BLaER1 treated with 17β-estradiol and CSF1 and Interleukin-3, amounts not matched to agents 10 nM and 100 nM (cell line): ENCODE measurements around the gene ITPR1.

Experiments
- H3K27ac ChIP-seq, 11 experiments: shearing (Covaris generic); formaldehyde crosslinking; 2 replicates each; pipeline ENCODE4 v1.8.1; 2022
- H3K27me3 ChIP-seq, 11 experiments: shearing (Covaris generic); formaldehyde crosslinking; 2 replicates each; pipeline ENCODE4 v1.8.1; 2022
- H3K36me3 ChIP-seq, 11 experiments: shearing (Covaris generic); formaldehyde crosslinking; 2 replicates each; pipeline ENCODE4 v1.8.1; 2022
- H3K4me1 ChIP-seq, 10 experiments: shearing (Covaris generic); formaldehyde crosslinking; 2 replicates each; pipeline ENCODE4 v1.8.1; 2022
- H3K4me2 ChIP-seq, 11 experiments: shearing (Covaris generic); formaldehyde crosslinking; 2 replicates each; pipeline ENCODE4 v1.8.1; 2022
- H3K4me3 ChIP-seq, 10 experiments: shearing (Covaris generic); formaldehyde crosslinking; 2 replicates each; pipeline ENCODE4 v1.8.1; 2022
- H3K9ac ChIP-seq, 11 experiments: shearing (Covaris generic); formaldehyde crosslinking; 2 replicates each; pipeline ENCODE4 v1.8.1; 2022
- H3K9me3 ChIP-seq, 11 experiments: shearing (Covaris generic); formaldehyde crosslinking; replicated peaks in 1 of 11; 2 replicates each; pipeline ENCODE4 v1.8.1; 2022
- H4K20me1 ChIP-seq, 11 experiments: shearing (Covaris generic); formaldehyde crosslinking; 2 replicates each; pipeline ENCODE4 v1.8.1; 2022
- Cebpa-rat ChIP-seq, 11 experiments: shearing (Covaris generic); IDR thresholded peaks; 2 replicates each; pipeline ENCODE4 v1.8.1; 2022

Gene ITPR1

GRCh38 chr3:4680871-4681300 is 187.7 kb downstream of the ITPR1 start:
- Histone ChIP-seq H3K9me3 (no peaks in the 10 kb centered on the region), H3K36me3 (peaks cover 40 to 100% (median 66%) of the 10 kb centered on the region in 11 experiments), H4K20me1 (no peaks in the 10 kb centered on the region), H3K27ac (no peak overlapping the region), H3K4me2 (peak overlapping the region in 7 of 11 experiments; percentile 3 to 32 (median 25); a peak in 7 of 22 replicates), H3K4me3 (no peak overlapping the region), H3K27me3 (no peaks in the 10 kb centered on the region), H3K9ac (no peak overlapping the region), H3K4me1 (peaks cover 0 to 15% (median 8%) of the 10 kb centered on the region in 10 experiments; a peak in 10 of 20 replicates)
- no peak for TF ChIP-seq Cebpa-rat (IDR thresholded peaks at IDR 0.05)

DNA sequence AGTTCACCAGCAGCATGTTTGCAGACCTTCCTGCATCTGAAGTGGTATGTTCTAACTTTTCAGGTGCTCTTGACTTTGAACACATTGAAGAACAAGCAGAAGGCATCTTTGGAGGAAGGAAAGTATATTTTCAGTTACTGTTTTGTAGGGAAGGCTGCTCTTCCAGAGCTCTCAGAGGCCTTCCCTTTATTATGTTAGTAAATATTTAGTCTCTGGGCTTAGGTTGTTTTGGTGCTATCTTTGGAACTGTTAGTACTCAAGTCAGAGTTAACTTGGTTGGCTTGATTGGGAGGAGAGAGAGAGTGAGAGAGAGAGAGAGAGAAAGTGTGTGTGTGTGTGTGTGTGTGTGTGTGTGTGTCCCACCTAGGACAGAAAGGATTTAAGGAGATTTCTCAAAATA is 188.2 kb downstream of the ITPR1 start:
- Histone ChIP-seq H3K4me3 (no peak overlapping the region), H3K4me1 (peaks cover 0 to 15% (median 8%) of the 10 kb centered on the region in 10 experiments; a peak in 10 of 20 replicates), H3K36me3 (peaks cover 42 to 100% (median 66%) of the 10 kb centered on the region in 11 experiments), H3K9me3 (no peaks in the 10 kb centered on the region), H3K9ac (no peak overlapping the region), H3K27me3 (no peaks in the 10 kb centered on the region), H4K20me1 (no peaks in the 10 kb centered on the region), H3K4me2 (no peak overlapping the region; a peak in 1 of 22 replicates), H3K27ac (no peak overlapping the region)
- TF ChIP-seq Cebpa-rat (IDR thresholded peaks at IDR 0.05), result no peak

DNA sequence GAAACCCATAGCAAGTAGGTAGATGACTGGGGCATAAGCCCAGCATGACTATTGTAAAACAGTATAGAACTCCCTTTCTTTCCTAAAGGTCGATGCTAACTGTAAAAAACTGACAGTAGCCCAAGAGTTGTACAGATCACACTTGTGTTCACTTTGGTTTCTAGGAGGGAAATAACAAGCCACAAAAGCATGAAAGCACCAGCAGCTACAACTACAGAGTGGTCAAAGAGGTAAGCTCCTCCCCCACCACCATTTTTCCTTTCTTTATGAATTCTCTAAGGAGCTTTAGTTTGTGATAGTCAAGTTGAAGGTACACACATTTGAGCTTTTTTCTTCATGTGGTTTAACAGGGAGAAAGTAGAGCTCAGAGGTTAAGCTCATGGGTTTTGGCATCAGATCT is 191.0 kb downstream of the ITPR1 start:
- no peak overlapping the region for H3K9ac ChIP-seq
- H3K4me3 ChIP-seq, result no peak overlapping the region
- H3K27me3 ChIP-seq, result no peaks in the 10 kb centered on the region

GRCh38 chr3:4684976-4685375 is 191.8 kb downstream of the ITPR1 start:
- no peak overlapping the region for H3K4me2 ChIP-seq
- H3K27ac ChIP-seq, result no peak overlapping the region
- H4K20me1 ChIP-seq, result no peaks in the 10 kb centered on the region
- no peak for TF ChIP-seq Cebpa-rat (IDR thresholded peaks at IDR 0.05)
- H3K36me3 ChIP-seq, result peaks cover 58 to 100% (median 78%) of the 10 kb centered on the region in 11 experiments
- H3K9me3 ChIP-seq, result peaks cover 7 to 18% (median 10%) of the 10 kb centered on the region in 11 experiments
- H3K27me3 ChIP-seq, result no peaks in the 10 kb centered on the region
- peaks cover 0 to 12% (median 8%) of the 10 kb centered on the region in 10 experiments; a peak in 10 of 20 replicates for H3K4me1 ChIP-seq
- no peak overlapping the region for H3K4me3 ChIP-seq
- H3K9ac ChIP-seq, result no peak overlapping the region

More for the DNA sequence above, 191.0 kb downstream of the ITPR1 start:
- peaks cover 0 to 15% (median 8%) of the 10 kb centered on the region in 10 experiments; a peak in 10 of 20 replicates for H3K4me1 ChIP-seq
- no peaks in the 10 kb centered on the region for H4K20me1 ChIP-seq
- peaks cover 56 to 100% (median 76%) of the 10 kb centered on the region in 11 experiments for H3K36me3 ChIP-seq
- no peak for TF ChIP-seq Cebpa-rat (IDR thresholded peaks at IDR 0.05)
- H3K4me2 ChIP-seq, result no peak overlapping the region
- H3K9me3 ChIP-seq, result peaks cover 0 to 9% (median 2%) of the 10 kb centered on the region in 11 experiments; a peak in 6 of 22 replicates
- H3K27ac ChIP-seq, result no peak overlapping the region

- no peak for TF ChIP-seq Cebpa-rat (IDR thresholded peaks at IDR 0.05)
- H3K9ac ChIP-seq, result no peak overlapping the region
- no peaks in the 10 kb centered on the region for H3K27me3 ChIP-seq
- H4K20me1 ChIP-seq, result no peaks in the 10 kb centered on the region
- H3K27ac ChIP-seq, result no peak overlapping the region
- peaks cover 65 to 100% (median 83%) of the 10 kb centered on the region in 11 experiments for H3K36me3 ChIP-seq
- H3K4me3 ChIP-seq, result no peak overlapping the region
- H3K9me3 ChIP-seq, result peaks cover 13 to 24% (median 17%) of the 10 kb centered on the region in 11 experiments
- peaks cover 0 to 5% (median 3%) of the 10 kb centered on the region in 10 experiments; a peak in 10 of 20 replicates for H3K4me1 ChIP-seq
- no peak overlapping the region for H3K4me2 ChIP-seq
These were observed 192.7 kb downstream of the ITPR1 start for GRCh38 chr3:4685673-4686345.

GRCh38 chr3:4686619-4687018 is 193.5 kb downstream of the ITPR1 start:
- peaks cover 13 to 24% (median 17%) of the 10 kb centered on the region in 11 experiments for H3K9me3 ChIP-seq
- H3K27ac ChIP-seq, result no peak overlapping the region
- H4K20me1 ChIP-seq, result no peaks in the 10 kb centered on the region
- H3K27me3 ChIP-seq, result no peaks in the 10 kb centered on the region
- no peak for TF ChIP-seq Cebpa-rat (IDR thresholded peaks at IDR 0.05)
- H3K4me3 ChIP-seq, result no peak overlapping the region
- H3K4me1 ChIP-seq, result no peaks in the 10 kb centered on the region
- no peak overlapping the region for H3K4me2 ChIP-seq
- no peak overlapping the region for H3K9ac ChIP-seq
- H3K36me3 ChIP-seq, result peaks cover 65 to 100% (median 88%) of the 10 kb centered on the region in 11 experiments

GRCh38 chr3:4687167-4687566 is 194.0 kb downstream of the ITPR1 start:
- Histone ChIP-seq H3K36me3 (peaks cover 65 to 100% (median 93%) of the 10 kb centered on the region in 11 experiments), H3K4me1 (no peaks in the 10 kb centered on the region), H3K4me2 (no peak overlapping the region), H4K20me1 (no peaks in the 10 kb centered on the region), H3K9me3 (peaks cover 13 to 24% (median 17%) of the 10 kb centered on the region in 11 experiments), H3K27me3 (no peaks in the 10 kb centered on the region), H3K9ac (no peak overlapping the region), H3K27ac (no peak overlapping the region), H3K4me3 (no peak overlapping the region)
- TF ChIP-seq Cebpa-rat (IDR thresholded peaks at IDR 0.05), result no peak

DNA sequence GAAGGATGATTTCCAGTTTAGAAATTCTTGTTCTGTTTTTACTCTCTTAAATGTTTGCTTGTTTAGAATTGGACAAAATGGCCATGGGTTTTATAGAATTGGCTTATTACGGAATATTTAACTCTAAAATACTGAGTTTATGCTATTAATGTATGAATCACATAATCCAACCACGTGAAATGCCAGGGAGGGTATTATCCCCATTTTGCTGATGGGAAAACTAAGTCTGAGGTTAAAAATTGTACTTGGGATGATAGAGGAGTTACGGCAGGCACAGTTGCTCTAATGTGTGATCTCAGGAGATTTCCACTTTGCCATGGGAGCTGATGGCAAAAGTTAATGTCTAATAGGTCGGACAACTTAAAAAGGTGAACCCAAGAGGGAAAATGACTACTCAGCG is 194.4 kb downstream of the ITPR1 start:
- peaks cover 13 to 24% (median 17%) of the 10 kb centered on the region in 11 experiments for H3K9me3 ChIP-seq
- H3K27ac ChIP-seq, result no peak overlapping the region
- no peak overlapping the region for H3K4me3 ChIP-seq
- no peaks in the 10 kb centered on the region for H4K20me1 ChIP-seq
- H3K9ac ChIP-seq, result no peak overlapping the region
- no peak overlapping the region for H3K4me2 ChIP-seq
- TF ChIP-seq Cebpa-rat (IDR thresholded peaks at IDR 0.05), result no peak
- H3K36me3 ChIP-seq, result peaks cover 65 to 100% (median 92%) of the 10 kb centered on the region in 11 experiments
- H3K27me3 ChIP-seq, result no peaks in the 10 kb centered on the region
- H3K4me1 ChIP-seq, result no peaks in the 10 kb centered on the region

- H3K27ac ChIP-seq, result no peak overlapping the region
These were observed 195.3 kb downstream of the ITPR1 start for GRCh38 chr3:4688411-4688810.

More at GRCh38 chr3:4688411-4688810, 195.3 kb downstream of the ITPR1 start:
- H4K20me1 ChIP-seq, result no peaks in the 10 kb centered on the region
- H3K9me3 ChIP-seq, result peaks cover 13 to 24% (median 17%) of the 10 kb centered on the region in 11 experiments
- H3K36me3 ChIP-seq, result peaks cover 62 to 100% (median 89%) of the 10 kb centered on the region in 11 experiments
- H3K9ac ChIP-seq, result no peak overlapping the region
- TF ChIP-seq Cebpa-rat (IDR thresholded peaks at IDR 0.05), result no peak
- no peaks in the 10 kb centered on the region for H3K27me3 ChIP-seq
- H3K4me3 ChIP-seq, result no peak overlapping the region
- H3K4me2 ChIP-seq, result no peak overlapping the region
- H3K4me1 ChIP-seq, result no peaks in the 10 kb centered on the region
